T-helper 1 cell treated with Interleukin-12 subunit alpha and Interleukin-12 subunit beta and Interleukin-4 antibody, amounts not matched to agents 30 ng/mL and 1 ng/mL, for 36 hours (primary cell): ENCODE measurements around the gene HMCN2. TPM values are rescaled to one million over a fixed set of nuclear protein-coding genes. Genes with fewer than 3 reads are reported as not detected.

Experiments used
- intact Hi-C: fragments of 100-400 bp; cut with micrococcal nuclease; formaldehyde crosslinking; loops from one replicate; pipeline ENCODE4 v1.15.1; 2024
- total RNA-seq: library from RNA; stranded (reverse); gene quantifications from 2 replicates; pipeline ENCODE4 v1.2.3, GENCODE V29; 2022

HMCN2 gene, protein sequence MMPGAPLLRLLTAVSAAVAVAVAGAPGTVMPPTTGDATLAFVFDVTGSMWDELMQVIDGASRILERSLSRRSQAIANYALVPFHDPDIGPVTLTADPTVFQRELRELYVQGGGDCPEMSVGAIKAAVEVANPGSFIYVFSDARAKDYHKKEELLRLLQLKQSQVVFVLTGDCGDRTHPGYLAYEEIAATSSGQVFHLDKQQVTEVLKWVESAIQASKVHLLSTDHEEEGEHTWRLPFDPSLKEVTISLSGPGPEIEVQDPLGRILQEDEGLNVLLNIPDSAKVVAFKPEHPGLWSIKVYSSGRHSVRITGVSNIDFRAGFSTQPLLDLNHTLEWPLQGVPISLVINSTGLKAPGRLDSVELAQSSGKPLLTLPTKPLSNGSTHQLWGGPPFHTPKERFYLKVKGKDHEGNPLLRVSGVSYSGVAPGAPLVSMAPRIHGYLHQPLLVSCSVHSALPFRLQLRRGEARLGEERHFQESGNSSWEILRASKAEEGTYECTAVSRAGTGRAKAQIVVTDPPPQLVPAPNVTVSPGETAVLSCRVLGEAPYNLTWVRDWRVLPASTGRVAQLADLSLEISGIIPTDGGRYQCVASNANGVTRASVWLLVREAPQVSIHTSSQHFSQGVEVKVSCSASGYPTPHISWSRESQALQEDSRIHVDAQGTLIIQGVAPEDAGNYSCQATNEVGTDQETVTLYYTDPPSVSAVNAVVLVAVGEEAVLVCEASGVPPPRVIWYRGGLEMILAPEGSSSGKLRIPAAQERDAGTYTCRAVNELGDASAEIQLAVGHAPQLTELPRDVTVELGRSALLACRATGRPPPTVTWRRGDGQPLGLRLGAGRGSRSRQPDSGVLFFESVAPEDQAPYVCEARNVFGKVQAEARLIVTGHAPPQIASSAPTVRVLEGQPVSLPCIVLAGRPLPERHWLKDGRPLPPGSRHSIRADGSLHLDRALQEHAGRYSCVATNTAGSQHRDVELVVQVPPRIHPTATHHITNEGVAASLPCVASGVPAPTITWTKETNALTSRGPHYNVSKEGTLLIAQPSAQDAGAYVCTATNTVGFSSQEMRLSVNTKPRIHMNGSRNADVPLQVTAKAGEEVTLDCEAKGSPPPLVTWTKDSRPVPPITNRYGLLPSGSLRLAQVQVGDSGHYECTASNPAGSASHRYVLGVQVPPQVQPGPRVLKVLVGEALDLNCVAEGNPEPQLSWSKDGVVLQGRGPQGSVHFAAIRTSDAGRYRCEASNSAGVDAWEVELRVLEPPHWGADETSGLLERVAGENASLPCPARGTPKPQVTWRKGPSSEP (N-terminal part only)
- total RNA-seq: not detected in 2 replicates

DNA sequence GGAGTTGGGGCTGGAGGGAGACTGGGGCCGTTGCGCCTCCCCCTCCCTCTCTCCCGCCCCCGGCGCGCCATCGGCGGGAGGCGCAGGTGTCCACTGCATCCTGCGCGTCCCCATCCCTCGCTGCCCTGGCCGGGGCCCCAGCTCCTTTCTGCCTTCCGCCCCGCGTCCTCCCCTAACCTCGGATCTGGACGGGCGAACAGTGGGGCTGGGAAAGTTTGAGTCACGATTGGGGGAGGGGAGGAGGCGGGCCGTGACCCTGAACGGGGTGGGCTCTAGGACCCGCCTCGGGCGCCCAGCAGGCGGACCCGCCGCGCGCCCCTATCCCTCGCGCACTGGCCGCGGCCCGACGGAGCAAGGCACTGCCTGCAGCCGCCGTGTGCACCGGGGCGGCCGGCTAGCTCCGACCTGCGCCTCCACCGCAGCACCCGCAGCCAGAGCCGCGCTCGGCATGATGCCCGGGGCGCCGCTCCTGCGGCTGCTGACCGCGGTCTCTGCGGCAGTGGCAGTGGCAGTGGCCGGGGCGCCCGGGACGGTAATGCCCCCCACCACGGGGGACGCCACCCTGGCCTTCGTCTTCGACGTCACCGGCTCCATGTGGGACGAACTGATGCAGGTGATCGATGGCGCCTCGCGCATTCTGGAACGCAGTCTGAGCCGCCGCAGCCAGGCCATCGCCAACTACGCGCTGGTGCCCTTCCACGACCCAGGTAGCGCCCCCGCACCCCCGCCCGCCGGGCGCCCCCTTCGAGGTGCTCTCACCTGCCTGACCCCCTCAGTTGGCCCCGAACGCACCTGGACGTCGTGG is at the start of gene HMCN2:
Gene HMCN2 (plus strand): TSS at position 330 of the 805 bp plus-strand sequence. CDS start 119 bp downstream, at position 449.
- intact Hi-C loops: no loop called here

DNA sequence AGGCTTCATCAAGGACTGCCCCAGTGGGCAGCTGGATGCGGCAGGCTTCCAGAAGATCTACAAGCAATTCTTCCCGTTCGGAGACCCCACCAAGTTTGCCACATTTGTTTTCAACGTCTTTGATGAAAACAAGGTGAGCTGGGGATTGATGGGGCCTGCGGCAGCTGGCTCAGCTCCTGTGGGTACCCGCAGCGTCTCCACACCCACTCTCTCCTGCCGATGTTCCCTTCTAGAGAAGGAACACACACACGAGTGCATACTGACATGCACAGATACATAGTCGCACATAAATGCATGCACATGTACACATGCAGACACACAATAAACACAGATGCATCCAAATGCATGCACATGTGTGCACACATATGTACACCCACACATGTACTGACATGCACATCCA is 47.7 kb upstream of the HMCN2 start:
- intact Hi-C loops: no loop called here

DNA sequence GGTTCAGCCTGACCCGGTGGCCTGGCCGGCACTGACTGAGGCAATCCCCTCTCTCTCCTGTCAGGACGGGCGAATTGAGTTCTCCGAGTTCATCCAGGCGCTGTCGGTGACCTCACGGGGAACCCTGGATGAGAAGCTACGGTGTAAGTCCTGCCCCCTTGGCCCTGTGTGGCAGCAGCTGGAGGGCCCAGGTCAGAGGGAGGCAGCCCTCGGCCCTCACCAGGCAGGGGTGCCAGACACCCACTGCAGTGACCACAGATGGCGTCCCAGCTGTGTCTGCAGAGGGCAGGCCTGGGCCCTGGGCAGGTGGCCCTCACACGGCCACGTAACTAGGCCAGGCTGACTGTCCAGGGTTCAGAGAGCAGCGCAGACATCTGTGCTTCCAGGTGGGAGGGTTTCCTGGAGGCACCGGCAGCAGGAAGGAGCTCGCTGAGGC is 45.9 kb upstream of the HMCN2 start:
- intact Hi-C loops: no loop called here

DNA sequence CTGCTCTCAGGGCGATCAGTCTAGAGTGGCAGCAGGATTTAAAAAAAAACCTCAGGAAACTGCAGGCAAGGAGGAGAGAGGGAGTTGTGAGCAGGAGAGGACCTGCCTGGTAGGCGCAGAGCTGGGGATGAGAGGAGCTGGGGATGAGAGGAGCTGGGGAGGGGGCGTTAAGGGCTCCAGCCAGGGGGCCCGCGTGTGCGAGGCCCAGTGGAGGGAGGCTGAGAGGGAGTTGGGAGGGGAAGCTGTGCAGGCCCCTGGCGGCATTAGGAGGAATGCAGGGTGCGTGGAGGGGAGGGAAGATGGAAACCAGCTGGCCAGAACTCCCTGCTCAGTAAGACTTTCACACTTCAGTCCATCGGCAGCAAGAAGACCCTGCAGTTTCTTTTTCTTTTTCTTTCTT is 45.2 kb upstream of the HMCN2 start:
- intact Hi-C loops: no loop called here

DNA sequence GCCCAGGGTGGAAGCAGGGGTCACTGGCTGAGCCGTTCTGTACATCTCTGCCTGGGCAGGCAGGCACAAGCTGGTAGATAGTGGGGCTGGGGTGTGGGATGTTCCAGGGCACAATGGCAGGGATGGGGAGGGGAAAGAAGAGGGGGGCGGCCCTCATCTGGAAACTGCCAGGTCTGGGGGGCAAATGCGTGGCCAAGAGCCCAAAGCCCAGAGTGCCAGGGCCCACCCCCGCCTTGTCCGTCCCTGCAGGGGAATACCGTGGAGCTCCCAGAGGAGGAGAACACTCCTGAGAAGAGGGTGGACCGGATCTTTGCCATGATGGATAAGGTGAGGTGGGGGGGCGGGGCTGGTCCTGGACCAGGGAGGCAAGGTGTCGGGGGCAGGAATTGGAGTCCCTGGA is 42.7 kb upstream of the HMCN2 start:
- intact Hi-C loops: no loop called here

DNA sequence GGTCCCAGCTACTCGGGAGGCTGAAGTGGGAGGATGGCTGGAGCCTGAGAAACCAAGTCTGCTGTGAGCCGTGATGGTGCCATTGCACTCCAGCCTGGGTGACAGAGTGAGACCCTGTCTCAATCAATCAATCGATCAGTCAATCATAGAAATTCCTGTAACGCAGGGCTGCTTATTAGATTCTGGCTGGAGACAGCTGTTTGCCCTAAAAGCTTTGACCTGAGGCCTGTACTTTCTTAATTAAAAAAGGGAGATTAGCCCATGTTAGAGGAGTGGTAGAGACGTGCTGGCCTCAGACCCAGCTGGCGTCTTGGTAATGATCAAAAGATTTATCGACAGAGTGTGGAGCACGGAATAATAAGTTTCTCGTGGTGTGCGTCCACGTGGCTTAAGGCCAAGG is 40.5 kb upstream of the HMCN2 start:
- intact Hi-C loops: no loop called here

DNA sequence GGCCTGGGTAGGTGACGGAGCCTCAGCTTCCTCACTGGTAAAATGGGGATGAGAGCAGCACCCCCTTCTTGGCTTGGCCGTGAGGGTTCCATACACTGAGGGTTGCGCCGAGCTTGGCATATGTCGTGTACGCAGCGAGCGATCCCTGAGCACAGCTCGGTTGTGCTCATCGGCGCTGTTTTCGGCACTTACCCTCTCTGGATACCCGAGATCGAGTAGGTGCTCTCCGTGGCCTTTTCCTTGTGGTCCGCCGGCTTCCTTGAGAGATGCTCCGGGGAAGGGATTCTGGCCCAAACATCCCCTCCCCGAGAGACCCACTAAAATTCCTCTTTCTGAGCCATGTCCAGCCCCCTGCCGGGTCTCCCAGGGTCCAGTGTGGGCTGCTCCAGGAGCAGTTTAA is 40.0 kb upstream of the HMCN2 start:
- intact Hi-C loops: no loop called here

DNA sequence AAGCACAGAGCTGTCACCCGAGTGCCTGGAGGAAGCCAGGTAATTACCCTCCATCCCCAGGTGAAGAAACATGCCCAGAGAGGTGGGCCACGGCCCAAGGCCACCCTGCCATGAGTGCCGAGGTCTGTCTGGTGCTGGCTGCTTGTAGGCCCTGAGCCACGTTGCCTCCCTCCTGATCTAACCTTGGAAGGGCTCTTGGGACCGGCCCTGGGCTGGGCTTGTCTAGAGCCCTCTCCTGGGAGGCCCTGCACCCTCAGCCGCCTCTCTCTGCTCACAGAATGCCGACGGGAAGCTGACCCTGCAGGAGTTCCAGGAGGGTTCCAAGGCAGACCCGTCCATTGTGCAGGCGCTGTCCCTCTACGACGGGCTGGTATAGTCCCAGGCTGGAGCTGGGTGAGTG is 39.4 kb upstream of the HMCN2 start:
- intact Hi-C loops: no loop called here

DNA sequence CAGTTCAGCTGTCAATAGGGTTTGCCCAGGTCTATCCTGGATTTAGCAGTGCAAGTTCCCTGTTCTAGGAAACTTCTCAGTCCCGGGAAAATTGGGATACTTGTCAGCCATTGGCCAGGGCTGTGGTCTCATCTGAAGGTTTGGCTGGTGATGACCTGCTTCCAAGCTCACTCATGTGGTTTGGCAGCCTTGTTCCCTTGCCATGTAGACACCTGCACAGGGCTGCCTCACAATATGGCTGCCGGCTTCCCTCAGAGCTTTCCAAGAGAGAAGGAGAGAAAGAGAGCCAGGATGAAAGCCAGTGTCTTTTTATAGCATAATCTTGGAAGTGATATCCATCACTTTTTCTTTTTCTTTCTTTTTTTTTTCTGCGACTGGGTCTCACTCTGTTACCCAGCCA is 37.7 kb upstream of the HMCN2 start:
- intact Hi-C loops: no loop called here

DNA sequence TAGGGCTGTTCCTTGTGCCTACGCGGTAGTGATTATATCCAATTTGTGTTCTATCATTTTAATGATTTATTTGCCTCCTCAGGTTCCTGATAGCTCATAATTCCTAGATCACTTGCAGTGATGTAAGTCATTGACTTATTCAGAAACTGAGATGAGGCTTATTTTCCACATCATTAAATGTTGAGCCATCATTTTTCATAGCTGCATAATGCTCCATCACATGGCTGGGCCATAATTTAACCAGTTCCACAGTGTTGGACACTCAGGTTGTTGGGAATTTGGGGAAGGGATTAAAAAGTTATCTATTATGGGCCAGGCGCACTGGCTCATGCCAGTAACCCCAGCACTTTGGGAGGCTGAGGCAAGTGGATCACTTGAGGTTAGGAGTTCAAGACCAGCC is 35.8 kb upstream of the HMCN2 start:
- intact Hi-C loops: no loop called here

DNA sequence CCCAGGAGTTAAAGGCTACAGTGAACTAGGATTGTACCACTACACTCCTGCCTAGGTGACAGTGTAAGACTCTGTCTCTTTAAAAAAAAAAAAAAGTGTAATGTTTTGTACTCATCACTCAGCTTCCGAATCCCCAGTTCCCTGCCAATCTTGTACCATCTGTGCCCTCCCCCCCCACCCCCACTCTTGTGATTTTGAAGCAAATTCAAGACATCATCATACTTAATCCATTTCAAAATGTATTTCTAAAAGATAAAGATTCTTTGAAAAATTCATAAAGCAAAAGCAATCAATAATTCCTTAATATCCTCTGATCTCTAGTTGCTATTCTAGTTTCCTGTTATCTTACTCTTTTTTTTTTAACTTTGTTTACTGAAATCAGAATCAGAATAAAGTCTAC is 34.9 kb upstream of the HMCN2 start:
- intact Hi-C loops: no loop called here

DNA sequence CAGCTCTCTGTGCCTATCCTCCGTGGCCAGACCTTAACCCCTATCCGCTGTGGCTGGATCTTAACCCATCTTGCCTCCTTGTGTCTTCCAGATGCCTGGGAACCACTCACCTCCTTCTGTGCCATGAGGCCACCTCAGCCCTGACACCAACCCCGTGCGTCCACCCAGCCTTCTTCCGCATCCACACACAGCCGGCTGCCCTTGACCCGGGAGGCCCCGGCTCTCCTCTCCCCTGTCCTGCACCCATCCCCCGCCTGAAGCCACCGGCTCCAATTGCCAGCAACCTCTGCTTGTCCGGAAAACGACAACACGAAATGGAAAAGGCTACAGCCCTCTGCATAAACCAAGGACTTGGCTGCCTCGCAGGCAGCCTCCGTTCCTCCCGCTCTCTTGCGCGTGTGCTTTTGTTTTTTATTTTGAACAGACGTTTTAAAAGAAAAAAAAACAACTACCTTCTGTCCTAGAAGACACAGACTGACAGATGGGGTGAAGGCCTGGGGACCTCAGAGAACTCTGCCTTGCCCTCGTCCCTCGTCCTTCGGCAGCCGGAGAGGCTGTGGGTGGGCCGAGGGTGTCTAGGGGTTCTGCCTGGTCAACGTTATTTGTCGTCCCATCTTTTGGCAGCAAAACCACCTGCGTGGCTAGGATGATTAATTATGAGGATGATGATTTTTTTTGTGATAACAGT is 32.5 kb upstream of the HMCN2 start:
- intact Hi-C loops: no loop called here

DNA sequence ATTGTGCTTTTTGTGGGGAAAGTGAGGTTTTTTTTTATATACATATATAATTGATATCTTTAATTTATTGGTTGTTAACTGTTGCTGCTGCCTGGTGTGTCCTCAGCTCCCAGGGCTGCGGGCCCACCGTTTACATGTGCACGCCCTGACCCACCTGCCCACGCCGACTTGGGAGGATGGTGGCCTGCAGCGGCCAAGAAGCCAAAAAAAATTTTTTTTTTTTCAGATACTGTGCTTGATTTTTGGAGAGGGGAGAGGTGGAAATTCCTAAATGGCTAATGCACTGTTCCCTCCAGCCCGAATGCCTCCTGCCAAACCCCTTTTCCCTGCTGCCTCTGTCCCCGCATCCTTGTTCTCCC is 32.0 kb upstream of the HMCN2 start:
- intact Hi-C loops: no loop called here

DNA sequence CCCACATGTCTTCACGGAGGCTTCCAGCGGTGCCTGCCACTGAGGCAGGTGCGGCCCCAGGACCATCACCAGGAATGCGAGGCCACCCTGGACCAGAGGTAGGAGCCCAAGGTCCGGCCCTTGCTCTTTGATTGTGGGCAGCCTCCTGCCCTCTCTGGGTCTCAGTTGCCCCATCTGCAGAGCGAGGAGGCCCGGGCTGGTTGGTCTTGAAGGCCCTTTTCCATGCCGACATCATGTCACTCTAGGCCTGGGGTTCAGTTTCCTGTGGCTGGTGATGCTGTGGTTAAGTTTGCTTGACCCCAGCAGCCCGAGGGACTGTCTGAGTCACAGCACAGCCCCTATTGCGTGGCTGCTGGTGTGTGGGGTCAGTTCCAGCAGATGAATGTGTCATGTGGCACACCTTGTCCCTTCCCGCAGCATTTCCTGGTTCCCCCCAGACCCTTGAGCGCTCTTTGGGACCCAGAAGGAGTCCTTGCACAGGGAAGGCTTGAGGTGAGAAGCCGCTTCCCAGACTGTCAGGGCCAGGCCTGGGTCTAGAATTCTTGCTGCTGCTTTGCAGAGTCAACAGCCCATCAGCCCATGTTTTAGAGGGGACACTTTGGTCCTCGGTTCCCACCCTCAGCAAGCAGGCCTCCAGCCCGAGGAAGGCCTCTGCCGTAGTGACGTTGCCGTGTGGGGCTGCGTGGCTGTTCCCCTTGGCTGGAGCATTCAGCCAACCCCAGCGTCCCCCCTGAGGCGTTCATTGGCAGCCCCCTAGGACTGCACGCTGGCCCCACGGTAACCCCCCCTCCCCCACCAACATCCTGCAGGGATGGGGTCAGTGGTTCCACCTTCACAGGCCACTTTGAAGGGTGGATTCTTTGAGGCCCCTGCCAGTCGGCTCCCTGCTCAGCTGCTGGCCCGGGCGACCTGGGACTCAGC is 31.0 kb upstream of the HMCN2 start:
- intact Hi-C loops: loop anchor here (5.0 kb wide), 1 partner anchor 507 kb away; no protein-coding TSS in a partner anchor

DNA sequence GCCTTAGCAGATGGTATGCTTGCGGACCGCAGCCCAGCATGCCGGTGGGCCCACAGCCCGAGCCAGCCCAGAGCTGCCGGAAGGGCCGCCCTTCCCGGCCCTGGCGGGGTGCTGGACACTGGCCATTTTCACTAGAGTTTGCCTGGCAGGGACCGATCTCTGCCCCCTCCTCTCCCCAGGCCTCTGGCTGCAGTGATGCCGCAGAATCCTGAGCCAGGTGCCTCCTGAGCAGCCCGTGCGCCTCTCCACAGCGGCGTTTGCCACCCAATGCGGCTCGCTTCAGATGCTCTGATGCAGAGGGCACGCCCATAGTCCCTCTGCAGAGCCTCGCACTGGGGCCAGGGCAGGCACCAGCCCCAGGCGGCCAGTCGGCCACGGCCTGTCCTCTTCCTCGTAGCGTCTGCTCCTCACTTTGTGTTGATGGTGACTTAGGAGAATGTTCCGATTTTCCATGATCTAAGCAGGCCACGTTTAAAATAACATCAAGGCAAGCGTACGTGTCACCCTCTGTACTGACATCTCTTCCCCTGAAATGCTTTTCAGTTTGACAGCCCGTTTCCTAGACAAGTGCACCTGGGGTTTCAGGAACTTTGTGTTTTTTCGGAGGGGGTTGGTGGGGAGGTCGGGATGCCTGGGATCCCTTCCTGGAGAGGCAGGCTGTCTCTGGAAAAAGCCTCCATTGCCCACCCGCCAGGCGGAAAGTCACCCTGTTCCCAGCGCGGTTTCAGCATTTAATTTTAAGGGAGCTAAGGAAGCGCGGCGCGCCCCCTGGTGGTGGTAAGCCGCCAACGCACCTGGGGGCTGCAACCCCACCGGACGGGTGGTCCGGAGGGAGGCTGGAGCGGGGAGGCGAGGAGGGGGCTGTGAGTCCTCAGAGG is 29.8 kb upstream of the HMCN2 start:
- intact Hi-C loops: loop anchor here (1.0 to 5.0 kb wide), 3 partner anchors 107 to 508 kb away; no protein-coding TSS in a partner anchor

DNA sequence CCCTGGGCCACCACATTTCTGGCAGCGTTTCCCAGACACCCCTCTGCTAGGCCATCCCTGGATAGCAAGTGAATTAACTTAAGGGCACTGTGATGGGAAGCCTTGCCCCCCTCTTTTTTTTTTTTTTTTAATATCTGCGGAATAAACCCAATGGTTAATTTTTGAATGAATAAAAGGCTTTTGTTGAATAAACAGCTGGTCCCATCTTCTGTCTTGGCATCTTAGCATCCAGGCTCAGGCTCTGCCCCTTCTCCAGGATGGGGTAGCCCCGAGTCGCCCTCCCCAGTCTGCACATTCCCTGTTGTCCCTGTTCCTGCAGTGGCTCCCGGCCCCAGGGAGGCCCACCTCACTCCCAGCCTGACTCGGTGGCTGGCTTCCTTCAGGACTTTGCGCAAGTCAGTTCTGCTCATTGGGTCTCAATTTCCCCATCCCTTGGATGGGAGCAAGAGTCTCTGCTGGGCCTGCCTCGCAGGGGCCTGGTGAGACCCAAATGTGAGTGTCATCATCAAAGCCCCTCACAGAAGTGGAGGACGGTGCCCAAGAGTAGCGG is 29.0 kb upstream of the HMCN2 start:
- intact Hi-C loops: loop anchor here (1.0 to 5.0 kb wide), 3 partner anchors 108 to 509 kb away; no protein-coding TSS in a partner anchor

DNA sequence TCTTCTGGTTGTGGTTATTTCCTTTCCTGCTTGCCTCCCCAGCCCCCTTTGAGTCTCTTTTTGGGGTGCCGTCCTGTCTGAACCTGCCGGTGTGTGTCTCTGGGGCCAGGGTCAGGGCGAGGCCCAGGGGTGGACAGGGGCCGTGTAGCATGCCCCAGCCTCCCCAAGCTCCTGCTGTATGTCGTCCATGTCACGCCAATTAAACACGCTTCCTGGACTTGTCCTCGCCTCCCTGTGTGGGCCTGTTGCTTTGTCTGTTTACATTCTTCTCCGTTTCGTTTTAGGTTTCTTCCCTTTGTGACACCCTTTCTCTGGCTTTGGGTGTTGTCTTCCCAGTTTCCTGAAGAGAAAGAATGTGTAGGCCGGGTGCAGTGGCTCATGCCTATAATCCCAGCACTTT is 28.5 kb upstream of the HMCN2 start:
- intact Hi-C loops: loop anchor here (5.0 kb wide), 1 partner anchor 510 kb away; no protein-coding TSS in a partner anchor
